K562 (cell line): ENCODE measurements around the gene VPS13D. TPM values are rescaled to one million over a fixed set of nuclear protein-coding genes. Genes with fewer than 3 reads are reported as not detected.
A peak's percentile ranks its signal among the peaks of the same experiment; 100 is the strongest.

Source experiments
- ARID1B ChIP-seq: fragments of 450-650 bp; IDR thresholded peaks from 2 replicates; pipeline ENCODE4 v1.6.1; 2016; ENCODE audit warnings: antibody characterized with exemption, mild to moderate bottlenecking, inconsistent platforms
- C11orf30 ChIP-seq: fragments of 450-650 bp; IDR thresholded peaks from 2 replicates; pipeline ENCODE4 v1.6.1; 2016; ENCODE audit warnings: low read depth, mild to moderate bottlenecking
- CBFA2T3 ChIP-seq: fragments of 450-650 bp; IDR thresholded peaks from 2 replicates; pipeline ENCODE4 v1.6.1; 2017
- CBX3 ChIP-seq, 2 experiments: IDR thresholded peaks; 1 replicate in 1 of 2; 2 replicates in 1 of 2; pipeline ENCODE4 v1.6.1; 2012; ENCODE audit warnings: inconsistent platforms in 2 of 2, low read length in 2 of 2, borderline replicate concordance in 1 of 2, control low read depth in 1 of 2
- CXXC5 ChIP-seq: fragments of 250-450 bp; sonication (Bioruptor Pico); IDR thresholded peaks from 2 replicates; pipeline ENCODE4 v1.8.0; 2022; ENCODE audit warnings: inconsistent platforms, mild to moderate bottlenecking, moderate library complexity
- E2F4 ChIP-seq: sonication (generic); formaldehyde crosslinking; IDR thresholded peaks from 2 replicates; pipeline ENCODE4 v1.8.0; 2022; ENCODE audit warnings: mild to moderate bottlenecking, low read depth, missing genetic modification reagents
- ESRRA ChIP-seq: fragments of 450-650 bp; IDR thresholded peaks from 2 replicates; pipeline ENCODE4 v1.6.1; 2014; ENCODE audit warnings: low read depth, mild to moderate bottlenecking, moderate library complexity, borderline replicate concordance
- FOXJ2 ChIP-seq: fragments of 200-800 bp; sonication (Bioruptor generic); IDR thresholded peaks from 2 replicates; pipeline ENCODE4 v1.6.1; 2016; ENCODE audit warnings: missing genetic modification characterization, missing compliant biosample characterization
- GATAD2A ChIP-seq: fragments of 450-650 bp; IDR thresholded peaks from 2 replicates; pipeline ENCODE4 v1.6.1; 2017
- HES1 ChIP-seq: fragments of 450-650 bp; IDR thresholded peaks from 2 replicates; pipeline ENCODE4 v1.6.1; 2016; ENCODE audit warnings: low read depth, mild to moderate bottlenecking, moderate library complexity
- HNRNPH1 ChIP-seq: fragments of 200-400 bp; formaldehyde crosslinking; optimal IDR thresholded peaks from 2 replicates; pipeline ENCODE3; 2017; ENCODE audit warnings: low read depth, mild to moderate bottlenecking, low read length, moderate library complexity
- IFI16 ChIP-seq: fragments of 250-450 bp; sonication (Bioruptor Pico); IDR thresholded peaks from 2 replicates; pipeline ENCODE4 v2.1.2; 2022; ENCODE audit warnings: mild to moderate bottlenecking, inconsistent platforms
- JUN ChIP-seq, 2 experiments: sonication (generic) in 1 of 2; formaldehyde crosslinking in 1 of 2; IDR thresholded peaks; 2 replicates each; pipeline versions ENCODE4 v1.6.1 to v1.8.0; 2012 to 2022; ENCODE audit warnings: borderline replicate concordance in 2 of 2, mild to moderate bottlenecking in 2 of 2, improper control_type of control experiment in 1 of 2, low read depth in 1 of 2, low read length in 1 of 2, missing genetic modification reagents in 1 of 2
- KDM1A ChIP-seq, 2 experiments: fragments of 450-650 bp; IDR thresholded peaks; 2 replicates each; pipeline ENCODE4 v1.6.1; 2016; ENCODE audit warnings: mild to moderate bottlenecking in 2 of 2
- LEF1 ChIP-seq: fragments of 450-650 bp; IDR thresholded peaks from 2 replicates; pipeline ENCODE4 v1.6.1; 2016; ENCODE audit warnings: mild to moderate bottlenecking
- MAZ ChIP-seq, 2 experiments: fragments of 450-650 bp in 1 of 2; sonication (generic) in 1 of 2; formaldehyde crosslinking; IDR thresholded peaks in 1 of 2; conservative IDR thresholded peaks in 1 of 2; 2 replicates each; pipeline versions ENCODE4 v1.4.0 to v1.5.0; 2020; ENCODE audit warnings: mild to moderate bottlenecking in 1 of 2, missing genetic modification reagents in 1 of 2
- NFRKB ChIP-seq: fragments of 450-650 bp; IDR thresholded peaks from 2 replicates; pipeline ENCODE4 v1.6.1; 2016; ENCODE audit warnings: low read depth
- RAD21 ChIP-seq, 2 experiments: fragments of 250-450 bp in 1 of 2; fragments of 450-650 bp in 1 of 2; sonication (Bioruptor Pico) in 1 of 2; formaldehyde crosslinking in 1 of 2; IDR thresholded peaks in 1 of 2; conservative IDR thresholded peaks in 1 of 2; 2 replicates each; pipeline versions ENCODE4 v1.4.0 to v1.8.0; 2020 to 2022; ENCODE audit warnings: mild to moderate bottlenecking in 2 of 2, moderate library complexity in 1 of 2
- RAD51 ChIP-seq: fragments of 450-650 bp; IDR thresholded peaks from 2 replicates; pipeline ENCODE4 v1.7.1; 2016; ENCODE audit warnings: low read depth, mild to moderate bottlenecking, borderline replicate concordance
- RBBP5 ChIP-seq: fragments of 200-600 bp; sonication (generic); IDR thresholded peaks from 2 replicates; pipeline ENCODE4 v1.6.1; 2012; ENCODE audit warnings: borderline replicate concordance, mild to moderate bottlenecking, low read length, control low read depth, inconsistent platforms; ENCODE audit not compliant: insufficient read depth, poor library complexity, severe bottlenecking
- SAFB2 ChIP-seq: fragments of 200-400 bp; formaldehyde crosslinking; IDR thresholded peaks from 2 replicates; pipeline ENCODE4 v1.6.1; 2018; ENCODE audit warnings: borderline replicate concordance, low read length, low read depth, moderate library complexity; ENCODE audit not compliant: severe bottlenecking
- SNIP1 ChIP-seq: fragments of 450-650 bp; IDR thresholded peaks from 2 replicates; pipeline ENCODE4 v1.7.1; 2017; ENCODE audit warnings: low read depth, mild to moderate bottlenecking
- SP2 ChIP-seq: IDR thresholded peaks from 2 replicates; pipeline ENCODE4 v1.6.1; 2011; ENCODE audit warnings: mild to moderate bottlenecking, low read depth, low read length, moderate library complexity; ENCODE audit not compliant: poor library complexity, severe bottlenecking; ENCODE audit errors: extremely low read depth
- SPI1 ChIP-seq: IDR thresholded peaks from 2 replicates; pipeline ENCODE4 v1.6.1; 2011; ENCODE audit warnings: low read depth, low read length, control low read depth, borderline replicate concordance
- TCF3 ChIP-seq: sonication (generic); formaldehyde crosslinking; IDR thresholded peaks from 2 replicates; pipeline ENCODE4 v1.4.0; 2020; ENCODE audit warnings: mild to moderate bottlenecking, missing genetic modification reagents
- ZNF282 ChIP-seq: sonication (generic); formaldehyde crosslinking; IDR thresholded peaks from 2 replicates; pipeline ENCODE4 v1.8.1; 2023; ENCODE audit warnings: missing genetic modification reagents
- polyA plus RNA-seq, 8 experiments: library from polyadenylated mRNA; depleted of rRNA in 4 of 8; stranded (reverse) in 5 of 8; unstranded in 3 of 8; fragments of >200 nt; fragmentation: Nextera tagmentation in 2 of 8; fragmentation: Illumina TruSeq in 1 of 8; extraction: Ambion mirVana in 2 of 8; extraction: Trizol in 1 of 8; gene quantifications; 2 replicates each; pipeline versions ENCODE4 v1.2.1 to v1.2.3, GENCODE V29; 2011 to 2014; ENCODE audit warnings: inconsistent platforms in 1 of 8, missing spikeins in 1 of 8
- total RNA-seq, 7 experiments: library from RNA; depleted of rRNA in 6 of 7; stranded (reverse); fragments of >200 nt in 6 of 7; fragmentation: Illumina TruSeq in 2 of 7; extraction: Trizol in 2 of 7; gene quantifications; 2 replicates each; pipeline versions ENCODE4 v1.2.1 to v1.2.3, GENCODE V29; 2011 to 2021; ENCODE audit warnings: low replicate concordance in 1 of 7

Gene VPS13D
- total and polyA plus RNA-seq, 9 of the 15 experiments (the other 6 are each of a cell fraction or from before 2014, with no cell fraction given) = 6.1 to 51.5 (median 38.5) TPM

GRCh38 chr1:12549460-12550349 lies 319.9 kb downstream of the VPS13D start (continued):
- TF ChIP-seq HES1 (peak; percentile 75; the same call in 1 of the 2 replicates), ARID1B (peak; percentile 85), HNRNPH1 (no peak), TCF3 (CRISPR knock-in tag) (0 out of 2 replicates have a peak, but pooled peaks have one; percentile 47), CXXC5 (CRISPR knock-in tag) (peak; percentile 47), SP2 (no peak), SPI1 (peak; percentile 58; the same call in 1 of the 2 replicates), CBFA2T3 (peak; percentile 63), SAFB2 (no peak), RAD21 (CRISPR knock-in tag; conservative IDR thresholded peaks at IDR 0.05 in 1 of 2, IDR thresholded peaks at IDR 0.05 in 1 of 2) (peak in 1 of 2 experiments; percentile 19; a peak in 2 of 4 replicates), SNIP1 (no peak), JUN (IDR thresholded peaks at IDR 0.05; ENCODE audit: borderline replicate concordance, low read depth, low read length) (peak; percentile 76), JUN (CRISPR knock-in tag; IDR thresholded peaks at IDR 0.05; ENCODE audit: borderline replicate concordance) (no peak), FOXJ2 (tag) (peak; percentile 86), RBBP5 (peak; percentile 53), CBX3 (IDR thresholded peaks at IDR 0.05; ENCODE audit: borderline replicate concordance in 1 of 2, low read length in 2 of 2) (peak in 1 of 2 experiments; percentile 19; a peak in 1 of 3 replicates), LEF1 (peak; percentile 79; the same call in 1 of the 2 replicates), RAD51 (peak; percentile 35; the same call in 1 of the 2 replicates), C11orf30 (peak; percentile 78), GATAD2A (0 out of 2 replicates have a peak, but pooled peaks have one; percentile 46), IFI16 (CRISPR knock-in tag) (no peak), E2F4 (CRISPR knock-in tag) (0 out of 2 replicates have a peak, but pooled peaks have one; percentile 43), MAZ (CRISPR knock-in tag; conservative IDR thresholded peaks at IDR 0.05 in 1 of 2, IDR thresholded peaks at IDR 0.05 in 1 of 2) (peak; percentile 24 to 52; a peak in 3 of 4 replicates), ZNF282 (CRISPR knock-in tag) (no peak), ESRRA (peak; percentile 35; the same call in 1 of the 2 replicates), NFRKB (peak; percentile 89), KDM1A (IDR thresholded peaks at IDR 0.05) (peak; percentile 66 to 68; a peak in 3 of 4 replicates)
